Ovary (tissue), 9 donors: ENCODE data around the gene IL17RD. TPM values are rescaled to one million over a fixed set of nuclear protein-coding genes. Genes with fewer than 3 reads are reported as not detected.

Experiments used
- DNase-seq, 5 donors: peaks; one replicate each; pipeline ENCODE4 v3.0.0-alpha.2; 2019 to 2020
- H3K27ac ChIP-seq, 2 donors: fragments of 200-600 bp; one replicate each; pipeline versions ENCODE4 v1.5.1 to v1.8.0; 2019 to 2022
- H3K27me3 ChIP-seq: fragments of 200-600 bp; one replicate; pipeline ENCODE4 v1.8.0; 2022
- H3K36me3 ChIP-seq: fragments of 200-600 bp; sonication (generic); one replicate; pipeline ENCODE4 v1.5.1; 2019
- H3K4me1 ChIP-seq: one replicate; pipeline ENCODE4 v1.8.1; 2013; ENCODE audit warnings: mild to moderate bottlenecking, moderate library complexity; ENCODE audit not compliant: insufficient read depth
- H3K4me3 ChIP-seq: fragments of 200-600 bp; sonication (generic); one replicate; pipeline ENCODE4 v1.5.1; 2017
- H3K9me3 ChIP-seq, 2 donors: fragments of 200-600 bp in 1 of 2; sonication (generic) in 1 of 2; one replicate each; pipeline versions ENCODE4 v1.5.1 to v1.8.1; 2013 to 2019; ENCODE audit warnings: mild to moderate bottlenecking in 1 of 2, moderate library complexity in 1 of 2
- CTCF ChIP-seq, 3 donors: fragments of 450-650 bp in 2 of 3; fragments of 200-600 bp in 1 of 3; IDR thresholded peaks; one replicate each; pipeline versions ENCODE4 v1.5.1 to v1.8.0; 2016 to 2022; ENCODE audit warnings: antibody characterized with exemption in 3 of 3, mild to moderate bottlenecking in 1 of 3
- EP300 ChIP-seq: sonication (generic); formaldehyde crosslinking; IDR thresholded peaks from one replicate; pipeline ENCODE4 v1.6.1; 2017; ENCODE audit warnings: antibody characterized with exemption
- POLR2A ChIP-seq: fragments of 450-650 bp; IDR thresholded peaks from one replicate; pipeline ENCODE4 v1.6.1; 2017; ENCODE audit warnings: antibody characterized with exemption, mild to moderate bottlenecking, moderate library complexity
- WGBS, 3 donors: extraction: QIAGEN DNeasy Blood & Tissue Kit in 1 of 3; methylation state at CpG; one replicate each; pipeline versions ENCODE4 v1.1.5 to v1.1.7; 2013 to 2017; 5-methylcytosine and 5-hydroxymethylcytosine counted together
- intact Hi-C, 4 donors: fragments of 100-400 bp; cut with DNase I; formaldehyde crosslinking; loops; one replicate each; pipeline versions ENCODE4 v1.11.0 to v1.15.1; 2022 to 2023
- polyA plus RNA-seq, 2 donors: library from polyadenylated mRNA; stranded (reverse); fragments of 200-250 nt in 1 of 2; fragments of 350-450 nt in 1 of 2; fragmentation: Illumina TruSeq in 1 of 2; extraction: RNeasy Lipid Tissue Mini Kit (QIAGEN cat#74804) in 1 of 2; gene quantifications; one replicate each; pipeline ENCODE4 v1.2.3, GENCODE V29; 2013 to 2014
- total RNA-seq, 7 donors: library from RNA; depleted of rRNA in 2 of 7; stranded (reverse); fragments of >200 nt in 2 of 7; fragmentation: NEBNext Ultra II Directional in 3 of 7; extraction: Animal tissue kit (Norgen Biotek cat#: 25700) in 3 of 7; gene quantifications; one replicate each; pipeline versions ENCODE4 v1.1.0 to v1.2.4, GENCODE V29; 2016 to 2023
- donor health status: DM: no; HTN: no; CAD: no; lungs with moderate emphysema.
- donor health status: DM: no; HTN: no; CAD: no.
- donor health status: Bipolar disorder and iron deficiency.
- donor health status: DM: yes; HTN: yes; CAD: no.
- donor health status: DM: no; HTN: no; CAD: no.
- donor health status: DM: yes; HTN: yes; CAD: no.

Gene IL17RD
- total and polyA plus RNA-seq, 9 donors, result 10.7 to 35.8 (median 21.8) TPM

GRCh38 chr3:57151021-57151449 is 14.1 kb downstream of the IL17RD start:
- 16 to 20% (median 19%) methylated on average over 2 of the region's 2 CpGs for WGBS, 3 donors
- intact Hi-C loops, result no loop called here
- peak overlapping the region in 1 of 2 donors; percentile 21 for H3K27ac ChIP-seq
- TF ChIP-seq EP300 (no peak), POLR2A (no peak), CTCF (IDR thresholded peaks at IDR 0.05) (no peak)
- no peak for DNase-seq
- H3K9me3 ChIP-seq, result no peaks in the 10 kb centered on the region
- H3K27me3 ChIP-seq, result no peaks in the 10 kb centered on the region
- no peak overlapping the region for H3K4me3 ChIP-seq
- H3K4me1 ChIP-seq, result peaks cover 13% of the 10 kb centered on the region
- no peaks in the 10 kb centered on the region for H3K36me3 ChIP-seq

- Histone ChIP-seq H3K27ac (peak overlapping the region in 1 of 2 donors; percentile 21), H3K36me3 (no peaks in the 10 kb centered on the region), H3K4me1 (peaks cover 11% of the 10 kb centered on the region), H3K4me3 (no peak overlapping the region), H3K27me3 (no peaks in the 10 kb centered on the region), H3K9me3 (no peaks in the 10 kb centered on the region)
- TF ChIP-seq CTCF (IDR thresholded peaks at IDR 0.05) (no peak), POLR2A (no peak)
- intact Hi-C loops, result no loop called here
- 48 to 60% (median 60%) methylated on average over 7 of the region's 7 CpGs for WGBS, 3 donors
- DNase-seq, result no peak
Observed at GRCh38 chr3:57150113-57150581, 15.0 kb downstream of the IL17RD start.

- H3K4me3 ChIP-seq, result no peak overlapping the region
- no peaks in the 10 kb centered on the region for H3K36me3 ChIP-seq
- intact Hi-C loops, result no loop called here
- 78 to 87% (median 84%) methylated on average over 2 of the region's 2 CpGs for WGBS, 3 donors
- H3K4me1 ChIP-seq, result peaks cover 8% of the 10 kb centered on the region
- DNase-seq, result no peak
- H3K27ac ChIP-seq, result no peak overlapping the region
- no peaks in the 10 kb centered on the region for H3K27me3 ChIP-seq
- H3K9me3 ChIP-seq, result no peaks in the 10 kb centered on the region
- TF ChIP-seq POLR2A, result no peak
- TF ChIP-seq EP300, result no peak
- no peak for TF ChIP-seq CTCF (IDR thresholded peaks at IDR 0.05)
Observed at GRCh38 chr3:57147071-57147470, 18.1 kb downstream of the IL17RD start.

GRCh38 chr3:57145852-57146251 is 19.3 kb downstream of the IL17RD start:
- intact Hi-C loops, result no loop called here
- H3K4me3 ChIP-seq, result no peak overlapping the region
- no peak for DNase-seq
- no peaks in the 10 kb centered on the region for H3K27me3 ChIP-seq
- H3K27ac ChIP-seq, result no peak overlapping the region
- TF ChIP-seq CTCF (IDR thresholded peaks at IDR 0.05), result no peak
- no peak for TF ChIP-seq EP300
- no peak for TF ChIP-seq POLR2A
- H3K9me3 ChIP-seq, result no peaks in the 10 kb centered on the region
- H3K4me1 ChIP-seq, result peaks cover 6% of the 10 kb centered on the region
- no peaks in the 10 kb centered on the region for H3K36me3 ChIP-seq
- WGBS, 3 donors, result 88 to 98% (median 90%) methylated on average over 13 of the region's 13 CpGs
